ENCODE results near the gene PAH. TPM values are rescaled to one million over a fixed set of nuclear protein-coding genes. Genes with fewer than 3 reads are reported as not detected.

The PAH gene
- total and polyA plus RNA-seq, 2 of the 13 experiments (the other 11 are each of a cell fraction or from before 2014, with no cell fraction given) = 192 to 451 TPM

GRCh38 chr12:102814691-102815367 is 102.2 kb downstream of the PAH start:
- TF ChIP-seq TFDP2 (CRISPR knock-in tag; IDR thresholded peaks at IDR 0.05) = no peak
- TF ChIP-seq ZNF317 (CRISPR knock-in tag; IDR thresholded peaks at IDR 0.05) = no peak
- no peak for TF ChIP-seq ZBTB42 (CRISPR knock-in tag; IDR thresholded peaks at IDR 0.05)
- no peak for TF ChIP-seq SOX6 (IDR thresholded peaks at IDR 0.05)
- TF ChIP-seq SOX6 (CRISPR knock-in tag; IDR thresholded peaks at IDR 0.05) = no peak
- no peak for TF ChIP-seq MAFF (IDR thresholded peaks at IDR 0.05; ENCODE audit: low read depth, low read length)
- no peak for TF ChIP-seq CREB1 (IDR thresholded peaks at IDR 0.05)
- no peak for TF ChIP-seq CREB1 (CRISPR knock-in tag; IDR thresholded peaks at IDR 0.05)
- Histone ChIP-seq H3K79me2 (ENCODE audit: insufficient read depth, low read length) (no peaks in the 10 kb centered on the region), H3K36me3 (replicated peaks in 1 of 2; ENCODE audit: control insufficient read depth in 1 of 2, insufficient read depth in 2 of 2, low read length in 2 of 2) (no peaks in the 10 kb centered on the region), H3K4me1 (ENCODE audit: insufficient read depth, low read length) (no peaks in the 10 kb centered on the region), H2AFZ (ENCODE audit: low read length) (no peak overlapping the region), H4K20me1 (ENCODE audit: insufficient read depth, low read length) (no peaks in the 10 kb centered on the region), H3K4me3 (replicated peaks in 1 of 3; ENCODE audit: insufficient read depth in 1 of 3, low read depth in 2 of 3, low read length in 3 of 3) (no peak overlapping the region), H3K27me3 (ENCODE audit: control insufficient read depth in 1 of 2, insufficient read depth in 2 of 2, low read length in 2 of 2) (no peaks in the 10 kb centered on the region), H3K9ac (ENCODE audit: insufficient read depth, low read depth, low read length) (no peak overlapping the region), H3K27ac (ENCODE audit: extremely low read length, insufficient read depth, low read length) (no peak overlapping the region), H3K4me2 (ENCODE audit: low read depth, low read length) (no peak overlapping the region), H3K9me3 (ENCODE audit: low read length) (no peaks in the 10 kb centered on the region)
- FAIRE-seq (no peak), ATAC-seq (no peak), DNase-seq (ENCODE audit: low spot score) (no peak)
- ChIA-PET CTCF (ENCODE audit: low intra/inter-chr PET ratio, low total read pairs) (no interaction called here), POLR2A (no interaction called here)
- intact Hi-C loops (cut with micrococcal nuclease; ENCODE audit: unreplicated experiment) = no loop called here
- BruUV-seq (replicated peaks) = no TSS peak
- in situ Hi-C loops (cut with HindIII; ENCODE audit: extremely low pct_ligation_motif_present, low pct_unique_long_range_greater_than_20kb) = no loop called here
- WGBS (ENCODE audit: low lambda C conversion rate) = 28% methylated on average over 2 of the region's 2 CpGs

- in situ Hi-C loops (cut with HindIII; ENCODE audit: extremely low pct_ligation_motif_present, low pct_unique_long_range_greater_than_20kb) (no loop called here), intact Hi-C loops (cut with micrococcal nuclease; ENCODE audit: unreplicated experiment) (no loop called here)
- Histone ChIP-seq H3K27me3 (ENCODE audit: control insufficient read depth in 1 of 2, insufficient read depth in 2 of 2, low read length in 2 of 2) (no peaks in the 10 kb centered on the region), H3K79me2 (ENCODE audit: insufficient read depth, low read length) (no peaks in the 10 kb centered on the region), H3K4me3 (replicated peaks in 1 of 3; ENCODE audit: insufficient read depth in 1 of 3, low read depth in 2 of 3, low read length in 3 of 3) (no peak overlapping the region), H3K4me1 (ENCODE audit: insufficient read depth, low read length) (no peaks in the 10 kb centered on the region), H3K9me3 (ENCODE audit: low read length) (no peaks in the 10 kb centered on the region), H4K20me1 (ENCODE audit: insufficient read depth, low read length) (no peaks in the 10 kb centered on the region), H2AFZ (ENCODE audit: low read length) (no peak overlapping the region), H3K4me2 (ENCODE audit: low read depth, low read length) (no peak overlapping the region), H3K9ac (ENCODE audit: insufficient read depth, low read depth, low read length) (no peak overlapping the region), H3K36me3 (replicated peaks in 1 of 2; ENCODE audit: control insufficient read depth in 1 of 2, insufficient read depth in 2 of 2, low read length in 2 of 2) (no peaks in the 10 kb centered on the region), H3K27ac (ENCODE audit: extremely low read length, insufficient read depth, low read length) (no peak overlapping the region)
- DNase-seq (ENCODE audit: low spot score) (no peak), FAIRE-seq (no peak), ATAC-seq (no peak)
- 7% methylated on average over 8 of the region's 8 CpGs for WGBS (ENCODE audit: low lambda C conversion rate)
- no peak for TF ChIP-seq REL (CRISPR knock-in tag; conservative IDR thresholded peaks at IDR 0.05)
- no peak for TF ChIP-seq ATF7 (IDR thresholded peaks at IDR 0.05)
- TF ChIP-seq ATF7 (CRISPR knock-in tag; IDR thresholded peaks at IDR 0.05) = no peak
- no peak for TF ChIP-seq TBX3 (IDR thresholded peaks at IDR 0.05; ENCODE audit: borderline replicate concordance)
- POLR2A ChIA-PET = no interaction called here
- CTCF ChIA-PET (ENCODE audit: low intra/inter-chr PET ratio, low total read pairs) = interaction anchor here (1.1 kb wide), 1 partner anchor 873 kb away, joined by 3 read pairs; no protein-coding TSS in a partner anchor
- BruUV-seq (replicated peaks) = no TSS peak
Observed at GRCh38 chr12:102812344-102812743, 104.7 kb downstream of the PAH start.

Measured in HepG2 (cell line).